ENCODE measurements around the gene ATAD5.
"Not testable (repeated sequence)": the region's sequence is repeated elsewhere in the genome, so short reads cannot be mapped to it uniquely, and the experiment has no call there.

ATAD5 gene

DNA sequence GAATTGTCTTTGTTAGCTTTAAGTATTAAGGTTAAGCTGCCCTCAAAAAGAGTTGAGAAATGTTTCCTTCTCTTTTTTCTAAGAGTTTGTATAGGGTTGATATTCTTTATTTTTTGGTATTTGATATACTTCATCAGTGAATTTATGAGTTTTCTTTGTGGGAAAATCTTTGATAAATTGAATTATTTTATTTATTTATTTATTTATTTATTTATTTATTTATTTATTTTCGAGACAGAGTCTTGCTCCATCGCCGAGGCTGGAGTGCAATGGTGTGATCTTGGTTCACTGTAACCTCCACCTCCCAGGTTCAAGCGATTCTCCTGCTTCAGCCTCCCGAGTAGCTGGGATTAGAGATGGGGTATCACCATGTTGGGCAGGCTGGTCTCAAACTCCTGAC, 54.4 kb downstream of the ATAD5 start:
- no peak overlapping the region for H3K4me3 ChIP-seq (ENCODE audit: low read depth, low read length)
- DNase-seq (ENCODE audit: low read depth), result no peak
- TF ChIP-seq, protein P1, sequence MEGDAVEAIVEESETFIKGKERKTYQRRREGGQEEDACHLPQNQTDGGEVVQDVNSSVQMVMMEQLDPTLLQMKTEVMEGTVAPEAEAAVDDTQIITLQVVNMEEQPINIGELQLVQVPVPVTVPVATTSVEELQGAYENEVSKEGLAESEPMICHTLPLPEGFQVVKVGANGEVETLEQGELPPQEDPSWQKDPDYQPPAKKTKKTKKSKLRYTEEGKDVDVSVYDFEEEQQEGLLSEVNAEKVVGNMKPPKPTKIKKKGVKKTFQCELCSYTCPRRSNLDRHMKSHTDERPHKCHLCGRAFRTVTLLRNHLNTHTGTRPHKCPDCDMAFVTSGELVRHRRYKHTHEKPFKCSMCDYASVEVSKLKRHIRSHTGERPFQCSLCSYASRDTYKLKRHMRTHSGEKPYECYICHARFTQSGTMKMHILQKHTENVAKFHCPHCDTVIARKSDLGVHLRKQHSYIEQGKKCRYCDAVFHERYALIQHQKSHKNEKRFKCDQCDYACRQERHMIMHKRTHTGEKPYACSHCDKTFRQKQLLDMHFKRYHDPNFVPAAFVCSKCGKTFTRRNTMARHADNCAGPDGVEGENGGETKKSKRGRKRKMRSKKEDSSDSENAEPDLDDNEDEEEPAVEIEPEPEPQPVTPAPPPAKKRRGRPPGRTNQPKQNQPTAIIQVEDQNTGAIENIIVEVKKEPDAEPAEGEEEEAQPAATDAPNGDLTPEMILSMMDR (conservative IDR thresholded peaks at IDR 0.05; ENCODE audit: low read depth, low read length), result no peak

DNA sequence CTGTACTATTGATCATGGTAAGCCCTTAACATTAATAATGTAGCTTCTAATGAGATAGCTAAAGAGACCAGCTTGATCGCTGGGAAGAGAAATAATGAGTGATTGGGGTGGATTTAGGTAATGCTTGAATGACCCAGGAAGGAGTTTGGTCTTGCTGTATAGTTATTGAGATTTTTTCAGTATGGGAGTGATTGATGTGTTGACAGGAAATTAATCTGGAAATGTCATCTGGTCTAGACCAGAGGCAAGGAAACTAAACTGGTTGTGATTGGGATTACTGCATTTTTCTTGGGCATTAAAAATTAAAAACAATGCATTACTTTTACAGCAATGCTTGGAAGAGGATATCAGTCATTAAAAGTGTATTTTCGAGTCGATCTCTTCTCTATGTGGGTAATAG, 62.5 kb downstream of the ATAD5 start:
- TF ChIP-seq, protein P1 (conservative IDR thresholded peaks at IDR 0.05; ENCODE audit: low read depth, low read length), result no peak
- DNase-seq (ENCODE audit: low read depth), result no peak

DNA sequence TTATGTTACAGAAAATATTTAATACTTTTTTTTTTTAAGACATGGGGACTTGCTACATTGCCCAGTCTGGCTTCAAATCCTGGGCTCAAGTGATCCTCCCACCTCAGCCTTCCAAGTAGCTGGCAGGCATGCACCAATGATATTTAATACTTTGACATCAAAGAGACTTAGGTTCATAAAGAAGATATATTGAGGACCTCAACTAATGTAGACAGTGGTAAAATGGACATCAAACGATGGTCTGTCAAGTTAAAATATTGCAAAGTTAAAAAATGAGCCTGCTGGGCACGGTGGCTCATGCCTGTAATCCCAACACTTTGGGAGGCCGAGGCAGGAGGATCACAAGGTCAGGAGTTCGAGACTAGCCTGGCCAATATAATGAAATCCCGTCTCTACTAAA, 65.5 kb downstream of the ATAD5 start:
- H3K4me3 ChIP-seq (ENCODE audit: low read depth, low read length), result no peak overlapping the region
- DNase-seq (ENCODE audit: low read depth), result no peak
- TF ChIP-seq, protein P1 (conservative IDR thresholded peaks at IDR 0.05; ENCODE audit: low read depth, low read length), result no peak

More for the DNA sequence above, 62.5 kb downstream of the ATAD5 start:
- H3K4me3 ChIP-seq (ENCODE audit: low read depth, low read length), result no peak overlapping the region

DNA sequence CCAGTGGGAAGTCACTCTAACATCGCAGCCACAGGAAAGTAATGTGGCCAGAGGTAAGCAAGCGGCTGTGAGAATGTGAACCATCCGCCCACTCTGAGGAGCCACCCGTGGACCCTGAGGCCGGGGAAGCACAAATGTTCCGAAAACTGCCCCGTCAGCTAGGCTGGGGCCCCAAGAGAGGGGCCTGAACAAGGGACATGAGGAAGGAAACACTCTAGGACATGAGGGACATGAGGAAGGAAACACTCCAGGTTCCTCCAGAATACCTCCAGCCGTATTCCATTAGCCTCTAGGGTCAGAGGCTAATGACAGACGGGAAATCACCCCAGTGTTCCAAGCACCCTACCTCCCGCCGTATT, 74.0 kb downstream of the ATAD5 start:
- TF ChIP-seq, protein P1 (conservative IDR thresholded peaks at IDR 0.05; ENCODE audit: low read depth, low read length), result no peak
- DNase-seq (ENCODE audit: low read depth), result no peak
- peak overlapping the region; percentile 83 for H3K4me3 ChIP-seq (ENCODE audit: low read depth, low read length)

DNA sequence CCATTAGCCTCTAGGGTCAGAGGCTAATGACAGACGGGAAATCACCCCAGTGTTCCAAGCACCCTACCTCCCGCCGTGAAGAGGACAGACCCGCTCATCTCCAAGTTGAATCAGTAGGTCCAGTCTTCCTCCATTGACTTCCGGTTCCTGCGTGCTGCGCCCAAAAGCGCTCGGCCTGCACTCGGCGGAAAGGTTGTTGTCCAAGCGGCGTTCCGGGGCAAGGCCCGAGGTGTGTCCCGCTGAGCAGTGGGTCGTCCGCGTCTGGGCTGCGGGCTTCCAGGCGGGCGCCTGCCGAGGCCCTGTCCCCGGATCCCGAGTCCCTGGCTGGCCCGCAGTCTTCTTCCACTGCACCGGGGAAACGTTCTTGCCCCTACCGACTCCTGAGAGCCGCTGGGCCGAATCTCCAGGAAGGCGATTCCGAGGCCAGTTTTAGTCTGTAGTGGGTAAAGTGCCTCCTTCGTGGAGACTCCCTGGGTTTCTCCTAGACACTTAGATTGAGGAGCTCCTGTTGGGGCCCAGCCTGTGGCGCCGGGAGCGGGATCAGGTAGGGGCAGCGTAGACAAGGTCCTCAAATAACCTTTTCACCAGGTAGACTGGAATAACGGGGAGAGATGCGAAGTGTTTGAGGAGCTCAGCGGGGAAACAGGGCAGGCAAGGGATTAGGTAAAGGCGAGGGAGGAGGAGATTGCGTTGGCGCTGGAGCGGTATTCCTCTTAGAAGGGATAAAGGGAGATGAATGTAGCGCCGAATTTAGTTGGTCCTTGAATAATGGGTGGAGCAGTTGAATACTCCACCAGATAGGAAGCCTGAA, 74.5 kb downstream of the ATAD5 start, which contains the start of gene TEFM:
TSS of gene TEFM (minus strand) at position 138 of the 811 bp plus-strand sequence. CDS start at position 98, 40 bp downstream.
- DNase-seq (ENCODE audit: low read depth), result peak; percentile 94
- peak within 1 kb of the TSS; percentile 83 for H3K4me3 ChIP-seq (ENCODE audit: low read depth, low read length)
- TF ChIP-seq, protein P1 (conservative IDR thresholded peaks at IDR 0.05; ENCODE audit: low read depth, low read length), result no peak

DNA sequence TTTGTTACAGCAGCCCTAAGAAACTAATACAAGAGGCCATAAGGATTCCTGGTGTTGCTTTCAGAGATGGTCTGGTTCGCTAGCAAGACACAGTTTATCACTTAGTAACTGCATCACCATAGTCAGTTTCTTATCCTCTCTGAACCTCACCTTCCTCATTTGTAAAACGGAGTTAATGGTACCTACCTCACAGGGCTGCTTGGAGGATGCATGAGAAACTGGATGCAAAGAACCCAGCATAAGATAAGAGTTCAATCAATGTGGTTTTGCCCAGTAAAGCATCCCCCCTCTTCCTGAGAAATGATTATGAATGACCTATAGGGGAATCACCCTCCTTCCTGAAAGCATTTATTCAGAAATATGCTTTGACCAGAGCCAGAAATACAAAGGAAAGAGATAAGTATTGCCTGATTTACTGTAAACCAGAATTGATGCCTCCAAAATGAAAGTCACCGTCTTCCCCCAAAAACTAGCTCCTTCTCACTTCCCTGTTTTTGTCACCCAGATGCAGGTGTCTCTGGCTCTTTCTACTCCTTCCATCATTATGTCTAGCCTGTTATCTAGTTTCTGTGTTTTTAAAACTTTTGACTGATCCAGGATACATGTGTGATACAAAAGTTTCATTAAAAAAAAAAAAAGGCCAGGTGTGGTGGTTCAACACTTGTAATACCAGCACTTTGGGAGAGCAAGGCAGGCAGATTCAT, 77.1 kb downstream of the ATAD5 start:
- no peak overlapping the region for H3K4me3 ChIP-seq (ENCODE audit: low read depth, low read length)
- DNase-seq (ENCODE audit: low read depth), result no peak
- TF ChIP-seq, protein P1 (conservative IDR thresholded peaks at IDR 0.05; ENCODE audit: low read depth, low read length), result no peak

DNA sequence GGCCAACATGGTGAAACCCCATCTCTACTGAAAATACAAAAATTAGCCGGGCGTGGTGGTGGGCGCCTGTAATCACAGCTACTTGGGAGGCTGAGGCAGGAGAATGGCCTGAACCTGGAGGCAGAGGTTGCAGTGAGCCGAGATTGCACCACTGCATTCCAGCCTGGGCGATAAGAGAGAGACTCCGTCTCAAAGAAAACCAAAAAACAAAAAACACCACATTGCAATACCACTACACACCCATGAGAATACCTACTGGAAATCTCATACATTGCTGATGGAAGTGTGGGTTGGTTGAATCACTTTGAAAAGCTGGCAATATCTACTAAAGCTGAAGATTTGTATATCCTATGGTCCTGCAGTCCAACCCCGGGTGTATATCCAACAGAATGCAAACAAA, 78.4 kb downstream of the ATAD5 start:
- not testable (repeated sequence) for DNase-seq (ENCODE audit: low read depth)

More for the DNA sequence above, 78.4 kb downstream of the ATAD5 start:
- not testable (repeated sequence) for H3K4me3 ChIP-seq (ENCODE audit: low read depth, low read length)
